NCI-H2227 (cell line): ENCODE measurements around the gene CCDC192.

Source experiments
- DNase-seq: peaks from one replicate; lab custom pipeline; 2025; ENCODE audit not compliant: unreplicated experiment; lab: John Stamatoyannopoulos, UW

The CCDC192 gene

DNA sequence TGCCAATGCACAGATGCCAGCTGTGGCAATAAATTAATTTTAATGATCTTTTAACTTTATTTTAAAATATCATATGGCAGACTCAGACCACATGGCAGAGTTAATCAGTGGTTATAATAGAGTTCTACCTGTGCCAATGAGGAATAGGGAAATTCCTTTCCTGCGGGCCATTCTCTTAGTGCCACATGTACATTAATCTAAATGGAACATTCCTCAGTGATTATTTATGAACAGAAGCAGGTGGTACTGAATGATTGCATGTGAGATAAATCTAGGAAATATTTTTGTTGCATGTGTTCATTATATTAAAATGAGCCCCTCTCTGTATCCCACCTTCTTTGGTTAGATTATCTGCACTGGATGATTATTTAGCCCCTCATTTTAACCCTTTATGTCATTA lies 102.3 kb downstream of the CCDC192 start:
- no peak for DNase-seq

DNA sequence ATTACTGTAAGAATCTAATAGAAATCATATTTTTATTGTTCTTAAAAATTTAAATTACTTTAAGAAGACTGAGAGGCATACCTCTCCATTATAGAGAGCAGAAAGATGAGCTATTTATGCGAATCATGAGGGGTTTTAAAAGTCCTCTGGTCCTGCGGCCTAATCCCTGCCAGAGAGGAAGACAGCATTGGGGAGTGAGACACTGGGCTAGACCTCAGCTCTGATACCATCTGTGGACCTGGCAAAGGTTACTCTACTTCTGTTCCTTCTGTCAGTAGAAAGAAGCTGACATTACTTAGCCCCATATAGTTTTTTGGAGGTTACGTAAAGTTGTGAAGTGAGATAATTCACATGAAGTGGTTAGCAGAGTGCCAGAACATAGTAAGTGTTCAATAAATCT lies 103.6 kb downstream of the CCDC192 start:
- no peak for DNase-seq

DNA sequence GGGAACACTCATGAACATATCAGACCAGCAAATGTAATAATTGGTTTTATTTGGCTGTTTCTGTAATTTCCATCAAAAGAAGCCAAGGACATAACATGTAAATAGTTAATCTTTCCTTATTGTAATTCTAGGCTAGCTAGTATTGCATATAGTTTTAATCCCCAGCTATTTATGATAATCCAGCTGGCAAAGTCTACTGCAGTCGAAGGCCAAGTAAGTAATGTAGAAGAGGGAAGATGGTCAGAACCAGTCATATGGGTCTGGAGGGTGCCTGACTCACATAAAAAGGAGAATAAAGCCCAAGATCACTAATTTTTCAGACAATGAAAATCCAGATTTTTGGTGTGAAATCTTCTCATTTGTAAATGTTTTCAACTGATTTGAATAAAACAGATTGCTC lies 106.3 kb downstream of the CCDC192 start:
- DNase-seq, result no peak

DNA sequence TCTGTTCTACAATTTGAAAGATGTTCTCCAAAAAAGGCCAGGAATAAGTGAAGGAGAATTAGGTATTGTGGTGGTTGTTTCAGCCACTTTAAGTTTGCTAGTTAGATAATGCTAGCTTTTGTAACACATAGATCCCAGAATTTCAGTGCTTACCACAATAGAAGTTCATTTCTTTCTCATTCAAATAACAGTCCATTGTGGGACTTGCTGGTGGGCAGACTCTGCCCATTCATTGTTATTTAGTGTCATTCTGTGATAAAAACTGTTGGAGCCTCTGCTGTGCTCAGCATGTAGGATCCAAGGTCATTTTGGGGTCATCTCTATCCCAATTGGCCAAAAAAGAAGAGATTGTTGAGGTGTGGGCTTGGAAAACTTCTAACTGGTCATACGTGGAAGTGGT lies 106.8 kb downstream of the CCDC192 start:
- no peak for DNase-seq

DNA sequence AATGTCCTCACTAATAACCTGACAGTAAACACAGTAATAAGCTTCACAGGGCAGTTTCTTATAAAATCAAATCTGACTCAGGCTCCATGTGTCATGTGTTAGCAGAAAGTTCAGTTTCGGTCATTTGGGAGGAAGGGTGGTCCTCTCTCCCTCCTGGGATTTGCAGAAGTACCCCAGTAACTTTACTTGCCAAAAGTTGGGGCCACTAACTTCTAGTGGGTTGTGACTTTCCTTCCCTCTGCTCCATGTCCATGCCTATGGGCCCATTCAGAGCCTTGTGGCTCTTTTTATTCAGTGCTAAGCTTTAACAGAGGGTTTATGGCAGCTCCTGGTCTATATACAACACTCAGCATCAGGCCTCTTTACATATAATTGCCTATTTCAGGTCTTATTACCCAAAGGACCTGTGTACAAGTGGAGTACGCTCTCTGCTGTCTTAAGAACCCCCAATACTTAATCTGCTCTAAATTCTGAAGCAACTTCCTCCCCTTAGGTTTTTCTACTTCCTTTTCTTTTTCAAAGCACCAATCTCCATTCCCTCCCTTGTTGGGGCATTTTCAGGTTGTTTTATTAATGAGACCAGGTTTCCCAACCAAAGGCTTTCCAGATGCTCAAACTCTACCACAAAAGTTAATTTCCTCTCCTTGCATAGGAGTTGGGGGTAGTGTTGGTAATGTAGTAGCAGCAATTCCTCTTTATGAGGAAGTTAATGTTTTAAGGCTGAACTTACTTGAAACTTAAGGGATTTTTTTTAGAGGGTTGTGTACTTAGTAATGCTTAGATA lies 107.7 kb downstream of the CCDC192 start:
- DNase-seq, result no peak

DNA sequence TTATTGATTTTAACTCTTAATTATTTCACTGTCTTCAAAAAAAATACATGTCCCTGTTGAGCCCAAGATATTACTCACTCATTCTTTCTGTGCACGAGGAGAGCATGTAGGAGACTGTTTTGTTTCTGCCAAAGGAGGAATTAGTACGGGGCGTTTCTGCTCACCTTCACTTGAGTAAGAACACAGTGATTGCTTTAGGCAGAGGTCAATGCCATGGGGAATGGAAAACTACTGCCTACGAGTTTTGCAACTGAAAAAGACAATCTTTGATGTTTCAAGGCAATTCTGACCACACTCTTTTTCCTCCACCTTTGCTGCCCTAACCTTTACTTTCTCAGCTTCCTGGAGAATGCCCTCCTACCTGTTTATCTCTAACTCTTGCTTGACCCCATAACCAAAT lies 109.4 kb downstream of the CCDC192 start:
- DNase-seq, result no peak

DNA sequence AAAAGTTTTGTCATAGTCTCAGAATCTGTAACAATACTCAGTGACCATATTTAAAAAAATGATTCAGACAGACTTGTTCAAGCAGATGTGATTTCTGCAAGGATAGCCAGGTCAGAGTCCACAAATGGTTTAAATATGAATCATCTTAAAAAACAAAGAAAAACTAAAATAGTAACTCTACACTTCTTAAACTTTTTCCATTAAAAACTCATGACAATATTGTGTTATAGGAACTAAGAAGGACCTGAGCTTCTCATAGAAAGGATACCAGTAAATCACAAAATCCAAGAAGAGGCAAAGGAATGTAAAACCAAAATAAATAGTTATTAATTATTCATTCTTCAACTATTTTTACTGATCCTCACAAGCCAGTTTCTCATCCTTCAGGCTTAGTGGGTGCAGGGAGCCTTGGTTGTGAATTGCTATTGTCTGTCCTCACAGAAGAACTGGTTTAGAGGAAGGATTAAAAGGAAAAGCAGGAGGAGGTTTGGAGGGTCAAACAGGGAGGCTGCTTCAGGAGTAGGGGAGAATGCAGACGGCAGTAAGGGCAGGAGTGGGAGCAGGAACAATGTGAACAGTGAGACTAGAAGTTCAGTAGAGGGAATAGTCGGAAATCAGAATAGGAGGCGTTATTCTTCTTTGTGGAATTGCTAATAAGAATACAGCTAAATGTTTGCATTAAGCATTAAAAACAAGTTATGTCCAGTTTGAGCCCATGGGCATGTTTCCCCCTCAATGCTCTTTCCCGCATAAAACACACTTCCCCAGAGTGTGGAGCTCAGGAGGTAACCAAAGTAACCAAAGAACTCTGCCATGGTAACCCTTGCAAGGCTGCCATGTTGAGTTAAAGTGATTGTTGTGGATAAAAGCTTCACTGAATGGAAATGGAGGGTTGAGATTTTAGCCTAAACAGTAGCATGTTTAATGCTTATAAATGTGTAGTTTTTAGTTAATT lies 110.7 kb downstream of the CCDC192 start:
- DNase-seq, result no peak

DNA sequence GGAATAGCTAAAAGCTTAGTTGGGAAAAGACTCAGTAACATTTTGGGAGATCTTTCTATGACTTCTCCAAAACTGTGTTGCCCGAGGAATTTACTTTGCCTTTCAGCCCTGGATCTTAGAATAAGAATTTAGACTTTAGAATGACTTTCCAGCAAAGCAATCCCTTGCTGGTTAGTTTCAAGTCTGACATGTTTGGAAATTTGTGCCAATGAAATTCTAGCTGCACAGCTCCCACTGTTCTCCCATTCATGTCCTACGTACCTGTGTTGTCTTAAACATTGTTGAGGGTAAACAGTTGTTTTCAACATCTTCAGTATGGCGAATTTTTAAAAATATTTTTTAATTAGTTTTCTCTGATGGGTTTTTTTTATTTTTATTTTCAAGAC lies 111.4 kb downstream of the CCDC192 start:
- no peak for DNase-seq

DNA sequence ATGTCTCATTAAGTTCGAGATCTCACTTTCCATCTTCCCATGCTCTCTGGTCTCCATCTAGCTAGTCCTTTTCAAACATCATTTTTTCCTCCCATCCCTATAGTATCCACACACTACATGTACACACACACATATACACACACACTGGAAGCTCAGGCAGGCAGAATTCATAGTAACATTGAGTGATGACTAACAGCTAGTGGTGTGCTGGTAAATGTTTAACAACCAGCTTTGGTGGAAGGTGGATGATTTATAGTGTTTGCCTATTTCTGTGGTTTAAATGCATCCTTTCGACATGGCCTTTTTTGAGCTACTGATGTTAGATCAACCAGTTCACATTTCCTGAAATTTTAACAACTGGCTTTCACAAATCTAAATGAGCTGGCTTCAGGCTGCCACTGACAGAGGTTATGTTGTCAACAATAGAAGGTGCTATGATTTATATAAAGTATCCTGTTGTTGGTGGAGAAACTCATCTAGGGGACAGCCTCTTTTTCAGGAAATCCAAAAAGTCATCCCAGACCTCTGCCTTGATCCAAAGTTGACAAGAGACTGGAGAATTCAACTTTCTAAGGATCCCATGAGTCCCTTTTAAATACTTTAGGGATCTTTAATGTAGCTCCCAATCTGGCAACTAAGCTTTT lies 117.8 kb downstream of the CCDC192 start:
- DNase-seq, result no peak

DNA sequence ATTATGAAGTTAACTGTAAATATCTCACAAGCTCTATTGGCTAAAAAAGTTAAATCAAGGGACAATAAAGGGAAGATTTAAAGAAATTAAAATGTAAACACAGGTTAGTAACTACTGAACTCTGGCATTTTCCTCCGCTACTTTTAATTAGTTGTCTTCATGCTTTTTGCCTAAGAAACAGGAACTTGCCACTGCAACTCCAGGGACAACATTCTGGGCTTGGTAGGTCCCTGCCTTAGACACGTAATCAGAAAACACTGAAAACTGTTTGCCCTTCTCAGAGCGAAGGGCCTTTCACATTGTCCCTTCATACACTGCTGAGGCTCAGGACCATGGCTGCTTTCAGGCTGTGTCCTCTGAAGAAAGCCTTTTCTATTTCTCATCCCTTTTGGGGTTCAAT lies 118.7 kb downstream of the CCDC192 start:
- no peak for DNase-seq

DNA sequence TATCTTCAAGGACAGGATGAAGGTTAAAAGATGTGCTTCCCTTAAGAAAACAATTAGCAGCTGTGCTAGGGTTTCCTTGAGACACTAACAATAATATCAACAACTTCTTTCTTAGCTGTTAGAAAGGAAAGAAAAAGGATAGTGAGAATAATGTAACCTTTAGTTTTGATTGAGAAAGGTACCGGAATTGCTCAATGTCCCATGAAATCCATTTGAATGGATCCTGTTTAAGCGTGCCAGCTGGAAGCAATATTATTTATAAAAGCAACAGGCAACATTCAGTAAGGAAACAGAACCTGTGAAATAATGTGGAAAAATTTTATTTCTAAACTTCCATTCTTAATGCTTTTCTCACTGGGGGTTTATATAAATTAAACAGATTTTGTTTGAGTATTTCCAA lies 120.9 kb downstream of the CCDC192 start:
- DNase-seq, result no peak

DNA sequence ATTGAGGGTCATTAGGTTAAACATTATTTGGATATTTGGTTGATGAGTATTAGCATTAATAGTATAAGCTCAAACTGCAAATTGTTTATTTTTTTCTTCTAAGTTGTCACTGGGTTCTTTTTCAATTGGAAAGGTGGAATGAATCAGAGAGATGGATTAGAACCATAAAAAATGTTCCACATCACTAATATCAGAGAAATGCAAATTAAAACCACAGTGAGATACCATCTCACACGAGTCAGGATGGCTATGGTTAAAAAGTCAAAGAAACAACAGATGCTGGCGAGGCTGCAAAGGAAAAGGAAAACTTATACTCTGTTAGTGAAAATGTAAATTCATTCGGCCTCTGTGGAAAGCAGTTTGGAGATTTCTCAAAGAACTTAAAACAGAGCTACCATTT lies 122.8 kb downstream of the CCDC192 start:
- no peak for DNase-seq

DNA sequence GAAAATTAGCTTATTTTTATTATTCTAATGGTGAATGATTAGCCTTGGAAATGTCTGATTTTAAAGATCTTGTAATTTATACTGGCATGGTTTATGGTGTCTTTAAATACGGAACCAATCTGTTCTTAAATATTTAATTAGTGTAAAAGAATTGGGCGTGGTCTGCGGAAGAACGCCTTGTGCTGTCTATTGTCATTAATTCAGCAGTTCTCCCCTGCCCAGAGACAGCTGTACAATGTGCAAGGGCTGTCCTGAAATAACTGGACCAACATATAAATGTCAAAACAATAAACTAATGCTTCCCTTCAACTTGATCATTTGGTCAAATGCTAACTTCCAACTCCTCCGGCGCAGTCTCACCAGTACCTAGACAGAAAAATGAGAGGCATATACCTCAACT lies 124.3 kb downstream of the CCDC192 start:
- no peak for DNase-seq

DNA sequence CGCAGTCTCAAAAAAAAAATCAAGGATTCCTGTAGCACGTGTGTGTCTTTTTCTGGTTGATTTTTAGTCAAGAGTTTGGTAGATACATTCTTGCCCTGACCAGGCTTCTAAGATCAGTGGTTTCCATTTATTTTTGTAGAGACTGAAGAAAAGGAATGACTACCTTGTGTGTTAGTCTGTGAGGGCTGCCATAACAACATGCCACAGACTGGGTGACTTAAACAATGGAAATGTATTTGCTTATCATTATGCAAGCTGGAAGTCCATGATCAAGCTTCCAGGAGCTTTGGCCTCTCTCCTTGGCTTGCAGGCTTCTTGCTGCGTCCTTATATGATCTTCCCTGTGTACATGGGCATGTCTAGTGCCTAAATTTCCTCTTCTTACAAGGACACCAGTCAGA lies 127.0 kb downstream of the CCDC192 start:
- no peak for DNase-seq

DNA sequence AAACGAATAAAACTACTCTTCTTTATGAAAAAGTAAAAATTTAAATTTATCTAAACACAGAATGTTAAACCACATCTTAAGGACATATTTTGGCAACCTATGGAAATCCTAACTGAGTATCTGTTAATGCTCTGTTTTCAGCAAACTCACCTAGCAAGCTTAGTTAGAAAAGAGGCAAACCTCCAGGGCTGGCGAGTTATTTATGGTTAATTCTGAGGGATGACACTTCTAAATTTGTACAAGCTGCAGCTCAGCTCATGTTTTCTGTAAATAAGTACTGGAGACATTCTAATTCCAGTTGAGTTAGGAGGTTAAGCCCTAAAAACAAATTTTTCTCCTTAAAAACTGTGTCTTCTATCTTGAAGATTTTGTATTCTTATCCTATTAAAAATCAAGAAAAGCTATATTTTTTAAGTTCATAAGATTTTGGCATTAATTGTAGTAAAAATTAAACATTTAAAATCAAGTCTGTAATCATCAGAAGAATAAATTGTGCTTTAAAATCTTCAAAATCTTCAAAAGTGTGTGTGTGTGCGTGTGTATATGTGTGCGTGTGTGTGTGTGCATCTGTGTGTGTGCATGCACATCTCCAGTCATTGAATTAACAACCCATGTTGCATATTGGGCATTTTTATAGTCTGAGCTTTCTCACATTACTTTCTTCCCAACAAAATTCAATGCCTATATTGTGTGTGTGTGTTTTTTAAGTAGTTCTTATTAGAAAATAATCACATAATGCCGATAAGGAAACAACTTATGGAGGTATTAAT lies 127.8 kb downstream of the CCDC192 start:
- no peak for DNase-seq

DNA sequence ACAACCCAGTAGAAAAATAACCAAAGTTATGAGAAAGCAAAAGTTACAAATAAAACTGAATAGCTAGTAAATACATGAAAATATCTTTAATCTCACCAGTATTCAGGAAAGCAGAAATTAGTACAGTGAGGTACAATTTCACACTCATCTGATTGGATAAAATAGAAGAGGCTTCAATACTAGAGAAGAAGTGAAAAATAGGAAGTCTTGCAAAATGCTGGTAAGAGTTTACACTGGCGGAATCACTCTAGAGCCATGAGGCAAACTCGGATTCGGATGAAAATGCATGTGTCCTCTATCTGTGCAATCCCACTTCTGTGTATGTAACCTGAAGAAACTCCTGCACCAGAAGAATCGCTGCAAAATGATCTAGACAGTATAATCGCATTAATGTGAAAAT lies 128.9 kb downstream of the CCDC192 start:
- no peak for DNase-seq

DNA sequence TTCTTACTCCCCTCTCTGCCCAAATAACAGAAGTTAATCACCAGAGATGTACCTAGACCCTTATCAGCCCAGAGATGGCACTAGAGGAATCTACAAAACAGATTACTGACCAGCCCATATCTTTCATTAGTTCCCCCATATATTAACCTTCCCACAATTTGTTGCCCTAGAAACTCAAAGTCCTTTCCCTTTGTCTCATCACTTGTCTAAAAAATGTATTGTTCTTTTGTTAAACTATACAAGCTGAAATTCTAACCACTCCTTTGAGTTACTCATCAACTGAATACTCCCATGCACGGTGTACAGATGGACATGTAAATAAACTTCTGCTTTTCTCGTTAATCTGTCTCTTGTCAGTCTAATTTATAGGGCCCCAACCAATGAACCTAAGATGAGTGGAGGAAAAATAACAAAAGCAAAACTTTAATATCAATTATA lies 130.9 kb downstream of the CCDC192 start:
- DNase-seq, result no peak

DNA sequence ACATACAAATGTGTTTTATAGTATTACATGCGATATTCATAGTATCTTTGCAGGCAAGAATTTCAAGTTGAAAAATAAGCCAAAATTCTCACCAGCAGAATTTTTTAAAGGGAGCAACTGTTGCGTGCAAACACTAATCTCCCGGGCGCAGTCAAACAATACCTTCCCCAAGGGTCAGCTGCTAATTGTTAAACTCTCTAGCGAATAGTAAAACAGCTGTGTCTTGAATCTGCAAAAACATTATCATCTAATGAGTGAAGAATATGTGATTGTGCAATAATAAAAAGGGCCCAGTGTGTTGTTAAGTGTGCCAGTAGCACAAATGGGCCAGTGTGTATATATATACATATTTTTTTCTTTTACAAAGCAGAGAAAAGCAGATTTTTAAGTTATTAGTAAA lies 131.4 kb downstream of the CCDC192 start:
- DNase-seq, result no peak

DNA sequence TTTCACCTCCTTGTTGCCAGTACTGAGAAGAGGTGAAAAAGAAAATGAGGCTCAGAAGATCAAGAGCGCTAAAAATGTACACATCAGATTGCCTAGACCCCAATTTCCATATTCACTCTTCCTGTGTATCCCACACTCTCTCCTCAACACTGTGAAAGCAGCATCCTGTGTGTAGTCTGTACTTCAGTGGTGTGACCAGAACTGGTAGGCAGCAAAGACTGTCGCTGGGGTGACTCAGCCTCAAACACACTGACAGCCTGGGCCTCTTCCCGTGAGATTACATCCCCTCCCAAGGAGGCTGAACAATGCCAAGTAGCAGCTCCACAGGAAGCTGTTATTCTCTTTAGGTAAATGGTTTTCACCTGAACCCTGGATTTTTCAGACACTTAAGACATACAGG lies 135.5 kb downstream of the CCDC192 start:
- no peak for DNase-seq

DNA sequence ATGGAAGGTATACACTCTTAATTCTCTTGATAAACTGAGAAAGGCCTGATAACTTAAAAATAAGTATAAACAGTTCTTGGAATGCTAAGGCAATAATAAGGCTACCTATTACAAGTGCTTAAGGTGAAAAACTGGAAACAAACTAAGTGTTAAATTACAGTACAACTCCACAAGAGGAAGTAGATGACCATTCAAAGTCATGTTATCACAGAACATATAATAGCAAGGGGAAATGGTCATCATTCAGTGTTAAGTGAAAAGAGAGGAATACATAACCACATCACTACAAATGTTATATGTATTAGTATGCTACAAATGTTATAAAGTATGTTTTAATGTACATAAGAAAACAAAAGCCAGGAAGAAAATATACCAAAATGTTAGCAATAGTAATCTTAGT lies 135.9 kb downstream of the CCDC192 start:
- no peak for DNase-seq
